Measurements from ENCODE around the gene SCP2. TPM values are rescaled to one million over a fixed set of nuclear protein-coding genes. Genes with fewer than 3 reads are reported as not detected.
"Not testable (repeated sequence)": the region's sequence is repeated elsewhere in the genome, so short reads cannot be mapped to it uniquely, and the experiment has no call there.

Gene SCP2
- total RNA-seq, 4 donors from 2014 or later: 92.4 to 125 (median 120) TPM

DNA sequence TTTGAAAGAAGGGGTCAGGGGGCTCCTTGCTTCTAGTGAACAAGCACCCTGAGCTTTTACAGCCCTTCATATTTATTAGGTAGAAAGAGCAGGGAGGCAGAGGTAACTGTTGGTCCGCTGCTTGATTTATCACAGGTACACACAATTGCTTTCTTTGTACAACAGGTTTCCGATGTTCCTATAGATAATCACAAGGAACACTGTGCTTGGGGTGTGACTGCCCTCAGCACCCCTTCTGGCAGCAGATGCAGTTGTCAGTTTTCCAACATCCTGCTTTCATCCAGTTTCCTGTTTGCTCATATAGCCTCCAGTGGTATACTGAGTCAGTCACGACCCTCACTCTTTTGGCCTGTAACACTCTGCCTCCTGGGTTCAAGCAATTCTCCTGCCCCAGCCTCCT, 40.6 kb downstream of the SCP2 start:
- H3K9me3 ChIP-seq: no peaks in the 10 kb centered on the region
- ATAC-seq: no peak
- H3K27me3 ChIP-seq: no peaks in the 10 kb centered on the region
- H3K36me3 ChIP-seq: peaks cover 0 to 63% of the 10 kb centered on the region in 2 donors
- H3K4me1 ChIP-seq: no peaks in the 10 kb centered on the region
- no peak overlapping the region for H3K27ac ChIP-seq
- no peak overlapping the region for H3K4me3 ChIP-seq
- TF ChIP-seq POLR2AphosphoS5 (IDR thresholded peaks at IDR 0.05): no peak
- TF ChIP-seq, protein P1, sequence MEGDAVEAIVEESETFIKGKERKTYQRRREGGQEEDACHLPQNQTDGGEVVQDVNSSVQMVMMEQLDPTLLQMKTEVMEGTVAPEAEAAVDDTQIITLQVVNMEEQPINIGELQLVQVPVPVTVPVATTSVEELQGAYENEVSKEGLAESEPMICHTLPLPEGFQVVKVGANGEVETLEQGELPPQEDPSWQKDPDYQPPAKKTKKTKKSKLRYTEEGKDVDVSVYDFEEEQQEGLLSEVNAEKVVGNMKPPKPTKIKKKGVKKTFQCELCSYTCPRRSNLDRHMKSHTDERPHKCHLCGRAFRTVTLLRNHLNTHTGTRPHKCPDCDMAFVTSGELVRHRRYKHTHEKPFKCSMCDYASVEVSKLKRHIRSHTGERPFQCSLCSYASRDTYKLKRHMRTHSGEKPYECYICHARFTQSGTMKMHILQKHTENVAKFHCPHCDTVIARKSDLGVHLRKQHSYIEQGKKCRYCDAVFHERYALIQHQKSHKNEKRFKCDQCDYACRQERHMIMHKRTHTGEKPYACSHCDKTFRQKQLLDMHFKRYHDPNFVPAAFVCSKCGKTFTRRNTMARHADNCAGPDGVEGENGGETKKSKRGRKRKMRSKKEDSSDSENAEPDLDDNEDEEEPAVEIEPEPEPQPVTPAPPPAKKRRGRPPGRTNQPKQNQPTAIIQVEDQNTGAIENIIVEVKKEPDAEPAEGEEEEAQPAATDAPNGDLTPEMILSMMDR (IDR thresholded peaks at IDR 0.05): no peak
- TF ChIP-seq EP300 (IDR thresholded peaks at IDR 0.05): no peak
- TF ChIP-seq POLR2A (IDR thresholded peaks at IDR 0.05): no peak
- WGBS, 2 donors (ENCODE audit: low coverage in 1 of 2): 75 to 100% methylated on average over 2 of the region's 3 CpGs

DNA sequence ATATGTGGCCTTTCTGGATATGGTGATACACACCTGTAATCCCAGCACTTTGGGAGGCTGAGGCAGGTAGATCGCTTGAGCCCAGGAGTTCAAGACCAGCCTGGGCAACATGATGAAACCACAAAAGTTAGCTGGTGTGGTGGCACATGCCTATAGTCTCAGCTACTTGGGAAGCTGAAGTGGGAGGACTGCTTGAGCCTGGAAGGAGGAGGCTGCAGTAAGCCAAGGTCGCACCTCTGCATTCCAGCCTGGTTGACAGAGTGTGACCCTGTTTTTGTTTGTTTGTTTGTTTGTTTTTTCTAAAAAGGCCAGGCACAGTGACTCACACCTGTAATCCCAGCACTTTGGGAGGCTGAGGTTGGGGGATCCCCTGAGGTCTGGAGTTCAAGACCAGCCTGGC, 42.2 kb downstream of the SCP2 start:
- H3K27me3 ChIP-seq, H3K9me3 ChIP-seq, H3K27ac ChIP-seq, H3K4me1 ChIP-seq, H3K4me3 ChIP-seq, ATAC-seq: not testable (repeated sequence)
- 86 to 94% methylated on average over 2 of the region's 2 CpGs for WGBS, 2 donors (ENCODE audit: low coverage in 1 of 2)
- peaks cover 0 to 57% of the 10 kb centered on the region in 2 donors for H3K36me3 ChIP-seq

DNA sequence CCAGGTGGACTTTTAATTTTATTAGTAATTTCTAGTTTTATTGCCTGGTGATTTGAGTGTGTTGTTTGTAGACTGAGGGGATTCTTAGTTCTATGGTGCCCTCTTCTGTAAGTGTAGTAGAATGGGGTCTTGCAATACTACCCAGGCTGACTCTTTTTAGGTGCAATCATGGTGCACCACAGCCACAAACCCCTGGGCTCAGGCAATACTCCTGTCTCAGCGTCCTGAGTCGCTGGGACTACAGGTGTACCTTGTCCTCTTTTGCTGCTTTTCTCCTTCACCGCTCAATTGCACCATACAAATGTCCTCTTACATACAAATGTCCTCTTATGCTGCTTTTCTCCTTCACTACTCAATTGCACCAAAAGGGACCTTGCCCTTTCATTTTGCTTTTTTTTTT, 43.1 kb downstream of the SCP2 start:
- Histone ChIP-seq H3K36me3 (peaks cover 0 to 57% of the 10 kb centered on the region in 2 donors), H3K27ac (no peak overlapping the region), H3K4me3 (no peak overlapping the region), H3K27me3 (no peaks in the 10 kb centered on the region), H3K4me1 (no peaks in the 10 kb centered on the region), H3K9me3 (no peaks in the 10 kb centered on the region)
- no peak for TF ChIP-seq EP300 (IDR thresholded peaks at IDR 0.05)
- TF ChIP-seq, protein P1 (IDR thresholded peaks at IDR 0.05): peak in 1 of 4 experiments; percentile 23
- no peak for TF ChIP-seq POLR2A (IDR thresholded peaks at IDR 0.05)
- no peak for ATAC-seq
- WGBS, 2 donors (ENCODE audit: low coverage in 1 of 2): 59 to 80% methylated on average over 3 of the region's 3 CpGs

DNA sequence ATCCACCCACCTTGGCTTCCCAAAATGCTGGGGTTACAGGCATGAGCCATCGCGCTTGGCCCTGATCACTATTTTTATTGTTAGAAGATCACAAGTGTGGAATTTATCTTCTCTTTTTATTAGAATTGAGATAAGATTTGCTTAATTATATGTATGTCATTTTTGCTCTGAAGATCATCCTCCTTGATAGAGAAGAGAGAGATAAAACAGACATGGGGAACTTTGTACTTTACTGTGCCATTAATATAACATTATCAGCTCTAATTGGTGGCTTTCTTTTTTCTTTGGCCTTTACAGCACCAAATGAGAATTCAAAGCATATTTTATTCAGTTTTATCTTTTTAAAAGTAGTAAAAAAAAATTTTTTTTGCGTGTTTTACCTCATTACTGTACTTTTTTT, 46.8 kb downstream of the SCP2 start:
- WGBS, 2 donors (ENCODE audit: low coverage in 1 of 2): 85 to 94% methylated on average over 3 of the region's 3 CpGs
- no peaks in the 10 kb centered on the region for H3K9me3 ChIP-seq
- peaks cover 0 to 66% of the 10 kb centered on the region in 2 donors for H3K36me3 ChIP-seq
- H3K4me1 ChIP-seq: no peaks in the 10 kb centered on the region
- ATAC-seq: no peak
- TF ChIP-seq EP300 (IDR thresholded peaks at IDR 0.05) (no peak), POLR2A (IDR thresholded peaks at IDR 0.05) (no peak), POLR2AphosphoS5 (IDR thresholded peaks at IDR 0.05) (no peak)
- TF ChIP-seq, protein P1 (IDR thresholded peaks at IDR 0.05): no peak
- H3K27ac ChIP-seq: no peak overlapping the region
- H3K27me3 ChIP-seq: no peaks in the 10 kb centered on the region
- no peak overlapping the region for H3K4me3 ChIP-seq

DNA sequence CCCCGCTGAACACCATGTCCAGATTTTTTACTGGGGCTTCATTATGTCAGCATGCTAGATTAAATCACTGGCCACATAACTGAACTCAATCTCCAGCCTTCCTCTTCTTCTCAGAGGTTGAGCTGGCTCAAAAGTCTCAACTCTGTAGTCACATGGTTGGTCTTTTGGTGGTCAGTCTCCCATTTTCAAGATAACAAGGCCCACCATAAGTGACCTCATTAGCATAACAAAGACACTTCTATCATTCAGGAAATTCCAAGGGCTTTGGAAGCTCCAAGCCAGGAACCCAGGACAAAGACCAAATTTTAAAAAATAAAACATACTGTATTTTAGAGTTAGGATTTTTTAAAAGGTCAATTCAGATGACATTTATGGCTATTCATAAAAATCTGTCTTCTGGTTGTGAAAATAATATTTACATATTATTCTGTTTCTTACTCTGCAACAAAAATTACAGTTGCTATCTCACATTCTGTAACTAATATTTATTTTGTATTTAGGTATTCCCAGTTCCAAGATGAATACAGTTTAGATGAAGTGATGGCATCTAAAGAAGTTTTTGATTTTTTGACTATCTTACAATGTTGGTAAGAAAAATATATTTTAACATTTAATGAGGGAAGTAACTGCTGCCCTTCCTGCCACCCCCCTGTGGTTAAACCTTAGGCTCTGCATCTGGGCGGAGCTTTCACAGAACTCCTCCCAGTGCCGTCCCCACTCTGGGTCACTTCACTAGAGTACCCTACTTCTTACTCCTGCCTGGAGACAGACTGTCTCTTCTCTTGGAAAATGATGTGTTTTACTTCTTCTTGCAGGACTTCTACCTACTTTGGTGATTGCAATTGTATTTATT, 49.3 kb downstream of the SCP2 start:
- no peak overlapping the region for H3K27ac ChIP-seq
- 75 to 92% methylated on average over 3 of the region's 3 CpGs for WGBS, 2 donors (ENCODE audit: low coverage in 1 of 2)
- no peaks in the 10 kb centered on the region for H3K9me3 ChIP-seq
- peaks cover 0 to 83% of the 10 kb centered on the region in 2 donors for H3K36me3 ChIP-seq
- H3K4me1 ChIP-seq: no peaks in the 10 kb centered on the region
- no peak for ATAC-seq
- TF ChIP-seq POLR2AphosphoS5 (IDR thresholded peaks at IDR 0.05) (no peak), EP300 (IDR thresholded peaks at IDR 0.05) (no peak), POLR2A (IDR thresholded peaks at IDR 0.05) (no peak)
- TF ChIP-seq, protein P1 (IDR thresholded peaks at IDR 0.05): no peak
- H3K27me3 ChIP-seq: no peaks in the 10 kb centered on the region
- no peak overlapping the region for H3K4me3 ChIP-seq
